SK-MEL-5 (cell line): ENCODE data around the gene CFAP61. TPM values are rescaled to one million over a fixed set of nuclear protein-coding genes. Genes with fewer than 3 reads are reported as not detected.
A peak's percentile ranks its signal among the peaks of the same experiment; 100 is the strongest.

ENCODE experiments used
- DNase-seq: peaks from one replicate; pipeline ENCODE4 v3.0.0-alpha.2; 2016; ENCODE audit warnings: low read depth, low spot score
- in situ Hi-C: cut with HindIII; loops from 2 replicates; pipeline ENCODE4 v1.10.0; 2016; ENCODE audit warnings: low sequenced_read_pairs, high pct_unique_total_duplicates, low pct_unique_long_range_greater_than_20kb
- total RNA-seq: library from RNA; depleted of rRNA; stranded (reverse); fragments of >200 nt; shearing (Covaris generic); gene quantifications from 2 replicates; pipeline ENCODE4 v1.2.3, GENCODE V29; 2014

The CFAP61 gene
- total RNA-seq, 1 experiment from 2014 or later = 39.3 TPM

DNA sequence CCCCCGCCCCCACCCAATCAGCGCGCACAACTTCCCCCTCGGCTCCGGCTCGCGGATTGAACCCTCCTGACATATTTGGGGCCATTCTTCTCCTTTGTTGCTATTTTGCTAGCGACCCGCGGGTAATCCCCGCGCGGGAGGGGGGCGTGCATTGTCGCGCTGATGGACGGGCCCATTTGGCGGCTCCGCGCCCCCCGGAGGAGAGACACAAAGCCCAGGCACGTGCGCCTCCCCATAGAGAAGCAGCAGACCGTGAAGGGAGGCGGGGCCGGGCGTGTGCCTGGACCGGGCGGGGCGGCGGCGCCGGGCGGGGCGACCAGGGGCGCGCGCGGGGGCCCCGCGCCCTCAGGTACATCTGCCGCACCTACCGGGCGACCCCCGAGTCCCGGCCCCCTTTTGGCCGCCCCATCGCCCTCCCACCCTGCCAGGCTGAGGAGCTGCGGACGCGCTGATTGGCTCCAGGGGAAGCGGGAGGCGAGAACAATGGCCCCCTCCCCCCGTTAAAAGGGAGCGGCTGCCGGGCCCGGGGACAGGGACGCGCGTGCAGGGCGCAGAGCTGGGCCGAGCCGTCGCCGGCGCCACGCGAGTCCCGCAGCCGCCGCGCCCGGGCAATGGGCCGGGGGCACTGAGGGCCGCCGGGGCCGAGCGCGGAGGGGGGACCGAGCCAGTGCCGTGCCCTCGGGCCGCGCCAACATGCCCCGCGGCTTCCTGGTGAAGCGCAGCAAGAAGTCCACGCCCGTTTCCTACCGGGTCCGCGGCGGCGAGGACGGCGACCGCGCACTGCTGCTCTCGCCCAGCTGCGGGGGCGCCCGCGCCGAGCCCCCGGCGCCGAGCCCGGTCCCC is 315.5 kb downstream of the CFAP61 start, which contains the start of gene INSM1:
INSM1 (plus strand) TSS at position 530 of the 843 bp plus-strand sequence; CDS start at position 694, 164 bp downstream.
- DNase-seq = no peak
- in situ Hi-C loops = no loop called here

DNA sequence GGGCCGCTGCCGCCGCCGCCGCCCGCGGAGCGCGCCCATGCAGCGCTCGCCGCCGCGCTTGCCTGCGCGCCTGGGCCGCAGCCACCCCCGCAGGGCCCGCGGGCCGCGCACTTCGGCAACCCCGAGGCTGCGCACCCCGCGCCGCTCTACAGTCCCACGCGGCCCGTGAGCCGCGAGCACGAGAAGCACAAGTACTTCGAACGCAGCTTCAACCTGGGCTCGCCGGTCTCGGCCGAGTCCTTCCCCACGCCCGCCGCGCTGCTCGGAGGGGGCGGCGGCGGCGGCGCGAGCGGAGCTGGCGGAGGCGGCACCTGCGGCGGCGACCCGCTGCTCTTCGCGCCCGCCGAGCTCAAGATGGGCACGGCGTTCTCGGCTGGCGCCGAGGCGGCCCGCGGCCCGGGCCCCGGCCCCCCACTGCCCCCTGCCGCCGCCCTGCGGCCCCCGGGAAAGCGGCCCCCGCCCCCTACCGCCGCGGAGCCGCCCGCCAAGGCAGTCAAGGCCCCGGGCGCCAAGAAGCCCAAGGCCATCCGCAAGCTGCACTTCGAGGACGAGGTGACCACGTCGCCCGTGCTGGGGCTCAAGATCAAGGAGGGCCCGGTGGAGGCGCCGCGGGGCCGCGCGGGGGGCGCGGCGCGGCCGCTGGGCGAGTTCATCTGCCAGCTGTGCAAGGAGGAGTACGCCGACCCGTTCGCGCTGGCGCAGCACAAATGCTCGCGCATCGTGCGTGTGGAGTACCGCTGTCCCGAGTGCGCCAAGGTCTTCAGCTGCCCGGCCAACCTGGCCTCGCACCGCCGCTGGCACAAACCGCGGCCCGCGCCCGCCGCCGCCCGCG is 316.3 kb downstream of the CFAP61 start:
- DNase-seq = no peak
- in situ Hi-C loops = no loop called here

DNA sequence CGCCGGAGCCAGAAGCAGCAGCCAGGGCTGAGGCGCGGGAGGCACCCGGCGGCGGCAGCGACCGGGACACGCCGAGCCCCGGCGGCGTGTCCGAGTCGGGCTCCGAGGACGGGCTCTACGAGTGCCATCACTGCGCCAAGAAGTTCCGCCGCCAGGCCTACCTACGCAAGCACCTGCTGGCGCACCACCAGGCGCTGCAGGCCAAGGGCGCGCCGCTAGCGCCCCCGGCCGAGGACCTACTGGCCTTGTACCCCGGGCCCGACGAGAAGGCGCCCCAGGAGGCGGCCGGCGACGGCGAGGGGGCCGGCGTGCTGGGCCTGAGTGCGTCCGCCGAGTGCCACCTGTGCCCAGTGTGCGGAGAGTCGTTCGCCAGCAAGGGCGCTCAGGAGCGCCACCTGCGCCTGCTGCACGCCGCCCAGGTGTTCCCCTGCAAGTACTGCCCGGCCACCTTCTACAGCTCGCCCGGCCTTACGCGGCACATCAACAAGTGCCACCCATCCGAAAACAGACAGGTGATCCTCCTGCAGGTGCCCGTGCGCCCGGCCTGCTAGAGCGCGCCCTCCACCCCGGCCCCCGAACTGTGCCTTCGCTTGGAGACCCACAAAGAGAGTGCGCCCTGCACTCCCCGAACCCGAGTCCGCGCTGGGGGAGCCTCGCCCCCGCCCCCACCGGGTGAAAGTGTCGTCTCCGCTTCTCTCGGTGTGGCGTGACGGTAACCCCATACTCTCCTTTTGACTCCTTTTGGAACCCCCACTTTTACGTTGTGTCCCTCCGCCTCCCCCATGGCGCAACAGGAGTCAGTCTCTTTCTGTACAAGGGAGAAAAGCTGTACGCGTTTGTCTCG is 317.1 kb downstream of the CFAP61 start:
- no peak for DNase-seq
- in situ Hi-C loops = no loop called here

DNA sequence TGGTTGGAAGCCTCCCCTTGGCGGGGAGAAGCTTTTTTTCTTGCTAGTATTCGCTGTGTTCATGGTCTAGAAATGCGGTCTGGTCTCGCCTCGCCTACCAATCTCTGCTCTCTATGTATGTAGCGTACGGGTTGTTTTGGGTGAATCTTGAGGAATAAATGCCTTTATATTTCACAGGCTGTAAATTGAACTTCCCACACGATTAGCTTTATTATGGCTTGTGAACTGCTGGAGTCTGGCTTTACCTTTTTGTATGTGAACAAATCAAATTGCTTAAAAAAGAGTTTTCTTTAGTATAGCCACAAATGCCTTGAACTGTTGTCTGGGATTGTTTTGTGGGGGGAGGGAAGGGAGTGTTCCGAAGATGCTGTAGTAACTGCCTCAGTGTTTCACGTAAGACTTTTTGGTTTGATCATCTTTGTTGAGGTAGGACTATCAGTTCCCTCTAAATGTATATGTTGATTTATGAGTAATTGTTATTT is 317.8 kb downstream of the CFAP61 start:
- in situ Hi-C loops = no loop called here
- DNase-seq = no peak

DNA sequence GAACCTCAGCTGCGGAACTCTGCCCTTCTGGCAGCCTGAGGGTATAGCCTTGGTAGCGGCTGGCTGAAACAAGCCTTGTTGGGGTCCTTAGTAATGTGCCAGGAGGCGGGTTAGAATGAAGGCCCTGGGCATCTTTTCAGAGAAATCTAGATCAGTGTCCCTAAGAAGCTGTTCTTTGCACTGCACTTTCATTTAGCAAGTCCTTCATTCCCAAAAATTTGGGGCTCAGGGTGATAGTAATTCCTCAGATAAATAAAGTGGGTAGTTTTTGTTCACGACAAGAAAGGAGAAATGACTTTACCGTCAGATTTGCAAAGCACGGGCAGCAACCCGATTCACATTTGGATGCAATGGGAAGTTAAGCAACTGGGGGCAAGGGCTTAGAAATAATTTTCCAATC is 318.8 kb downstream of the CFAP61 start:
- DNase-seq = no peak
- in situ Hi-C loops = no loop called here

DNA sequence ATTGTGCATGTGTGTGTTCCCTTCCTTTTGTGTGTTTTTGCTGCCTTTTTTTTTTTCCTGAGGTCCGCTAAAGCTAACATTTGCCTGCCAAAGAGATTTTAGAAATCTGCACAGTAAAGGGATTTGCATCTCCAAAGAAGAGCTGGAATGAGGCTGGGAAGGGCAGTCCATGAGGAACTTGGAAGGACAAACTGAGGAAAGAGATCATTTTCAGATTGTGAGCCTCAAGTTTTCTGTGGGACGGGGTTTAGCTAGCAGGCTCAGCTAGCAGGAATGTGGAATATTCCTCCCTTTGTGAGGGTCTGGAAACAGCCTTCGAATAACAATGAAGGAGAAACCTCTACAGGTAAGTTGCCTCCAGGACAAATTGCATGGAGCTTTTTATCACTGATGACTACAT is 319.3 kb downstream of the CFAP61 start:
- in situ Hi-C loops = no loop called here
- DNase-seq = no peak

DNA sequence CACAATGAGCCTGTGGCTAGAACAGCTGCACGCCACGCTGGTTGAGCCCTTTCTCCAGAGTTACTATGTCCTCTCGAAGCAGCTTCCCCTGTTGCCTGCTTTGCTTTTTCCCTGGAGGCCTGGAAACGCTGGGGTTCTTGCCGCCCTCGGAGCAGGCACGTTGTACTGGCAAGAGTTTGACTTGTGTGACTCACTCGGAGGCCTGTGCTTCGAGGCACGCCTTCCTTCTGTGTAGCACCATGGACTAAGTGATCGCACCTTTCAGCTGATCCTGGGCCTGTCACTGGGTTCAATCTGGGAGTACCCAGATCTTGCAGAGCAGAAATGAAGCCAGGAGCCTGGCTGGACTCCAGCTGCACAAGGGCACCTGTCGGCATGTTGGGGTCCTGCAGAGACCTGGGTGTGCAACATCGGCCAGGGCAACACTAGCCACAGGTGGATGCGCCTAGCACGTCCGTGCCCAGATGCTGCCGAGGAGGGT is 320.8 kb downstream of the CFAP61 start:
- DNase-seq = no peak
- in situ Hi-C loops = no loop called here

DNA sequence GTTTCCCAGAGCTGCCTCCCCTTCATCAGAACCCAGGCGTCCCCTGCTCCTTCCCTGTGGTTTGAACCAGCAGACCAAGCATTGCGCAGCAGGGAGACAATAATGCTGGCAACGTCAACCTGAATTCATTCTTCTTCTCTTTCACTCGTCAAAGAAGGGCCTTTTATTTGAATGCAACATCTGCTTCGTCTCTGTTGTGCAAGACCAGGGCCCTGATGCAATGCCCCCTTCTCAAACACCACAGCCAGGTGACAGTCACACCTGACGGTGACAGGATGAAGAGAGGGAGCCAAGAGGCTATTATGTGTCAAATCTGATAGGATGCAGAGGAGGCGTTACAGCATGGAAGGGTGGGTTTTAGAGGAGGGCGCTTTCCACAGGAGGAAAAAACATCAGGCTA is 323.5 kb downstream of the CFAP61 start:
- DNase-seq = no peak
- in situ Hi-C loops = no loop called here

DNA sequence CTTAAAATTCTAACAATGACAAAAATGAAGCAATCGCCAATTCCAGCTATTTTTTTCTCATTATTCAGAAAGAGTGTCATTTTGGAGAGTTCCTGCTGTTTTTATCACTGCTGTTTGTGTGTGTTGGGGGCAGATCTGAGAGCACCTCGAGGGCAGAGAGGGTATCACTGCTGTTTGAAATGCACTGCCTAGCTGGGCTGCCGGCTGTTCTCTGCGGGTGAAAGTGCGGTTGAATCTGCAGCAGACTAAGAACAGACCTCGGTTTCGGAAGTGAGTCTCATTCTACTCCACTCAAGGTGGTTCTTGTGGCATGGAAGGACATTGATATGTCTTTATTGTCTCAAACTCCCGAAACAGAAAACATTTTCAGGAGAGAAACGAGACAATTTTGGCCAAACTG is 333.9 kb downstream of the CFAP61 start:
- in situ Hi-C loops = no loop called here
- DNase-seq = no peak

DNA sequence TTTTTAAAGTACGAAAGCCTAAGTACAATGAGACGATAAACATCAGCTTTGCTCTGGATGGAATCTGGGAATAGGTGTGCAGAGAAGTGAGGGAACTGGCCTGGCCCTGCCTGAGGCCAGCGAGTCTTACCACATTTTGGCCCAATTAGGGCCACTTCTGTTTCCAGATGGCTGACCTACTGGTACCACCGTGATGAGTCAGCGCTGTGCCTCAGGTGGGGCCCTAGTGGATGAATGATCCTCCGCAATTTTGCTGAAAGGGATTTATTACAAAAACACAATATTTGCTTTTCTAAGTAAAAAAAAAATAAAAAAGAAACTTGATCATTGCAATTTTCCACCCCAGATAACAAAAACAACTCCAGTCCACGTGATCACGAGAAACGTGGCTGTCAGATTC is 338.1 kb downstream of the CFAP61 start:
- no peak for DNase-seq
- in situ Hi-C loops = no loop called here

DNA sequence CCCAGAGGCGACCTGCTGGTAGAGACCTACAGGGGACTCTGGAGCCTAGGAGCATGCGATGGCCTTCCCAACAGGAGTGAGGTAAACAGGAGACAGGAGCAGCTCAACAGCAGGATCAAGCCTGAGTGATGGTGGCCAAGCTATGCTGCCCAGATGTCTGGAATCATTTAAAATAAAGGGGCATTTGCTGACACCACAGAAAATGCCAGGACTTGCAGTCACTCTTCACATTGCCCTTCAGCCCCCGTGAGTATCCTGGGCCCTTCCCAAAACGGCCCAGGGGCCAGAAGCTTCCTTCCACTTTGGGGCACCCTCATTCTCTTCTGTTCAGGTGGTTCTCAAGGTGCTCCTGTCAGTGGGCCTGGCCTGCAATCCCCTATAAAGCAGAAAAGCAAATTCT is 338.8 kb downstream of the CFAP61 start:
- in situ Hi-C loops = no loop called here
- no peak for DNase-seq

DNA sequence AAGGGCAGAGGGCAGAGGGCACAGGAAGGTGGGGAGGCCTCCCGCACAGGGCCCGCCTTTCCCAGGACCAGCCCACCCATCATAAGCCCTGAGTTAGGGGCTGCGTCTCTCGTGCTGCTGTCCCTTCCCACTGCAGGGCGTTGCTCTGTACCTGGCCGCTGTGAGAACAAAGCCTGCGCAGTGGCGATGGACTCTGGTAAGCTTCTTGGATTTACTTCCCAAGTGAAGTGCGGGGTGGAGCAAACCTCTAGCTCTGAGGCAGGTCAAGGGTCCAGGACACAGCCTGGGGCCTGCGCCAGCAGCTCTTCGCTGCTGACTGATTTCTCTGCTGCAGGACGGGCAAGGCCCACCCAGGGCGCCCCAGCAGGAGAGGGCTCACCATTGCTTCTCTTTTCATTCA is 339.4 kb downstream of the CFAP61 start:
- in situ Hi-C loops = no loop called here
- no peak for DNase-seq

DNA sequence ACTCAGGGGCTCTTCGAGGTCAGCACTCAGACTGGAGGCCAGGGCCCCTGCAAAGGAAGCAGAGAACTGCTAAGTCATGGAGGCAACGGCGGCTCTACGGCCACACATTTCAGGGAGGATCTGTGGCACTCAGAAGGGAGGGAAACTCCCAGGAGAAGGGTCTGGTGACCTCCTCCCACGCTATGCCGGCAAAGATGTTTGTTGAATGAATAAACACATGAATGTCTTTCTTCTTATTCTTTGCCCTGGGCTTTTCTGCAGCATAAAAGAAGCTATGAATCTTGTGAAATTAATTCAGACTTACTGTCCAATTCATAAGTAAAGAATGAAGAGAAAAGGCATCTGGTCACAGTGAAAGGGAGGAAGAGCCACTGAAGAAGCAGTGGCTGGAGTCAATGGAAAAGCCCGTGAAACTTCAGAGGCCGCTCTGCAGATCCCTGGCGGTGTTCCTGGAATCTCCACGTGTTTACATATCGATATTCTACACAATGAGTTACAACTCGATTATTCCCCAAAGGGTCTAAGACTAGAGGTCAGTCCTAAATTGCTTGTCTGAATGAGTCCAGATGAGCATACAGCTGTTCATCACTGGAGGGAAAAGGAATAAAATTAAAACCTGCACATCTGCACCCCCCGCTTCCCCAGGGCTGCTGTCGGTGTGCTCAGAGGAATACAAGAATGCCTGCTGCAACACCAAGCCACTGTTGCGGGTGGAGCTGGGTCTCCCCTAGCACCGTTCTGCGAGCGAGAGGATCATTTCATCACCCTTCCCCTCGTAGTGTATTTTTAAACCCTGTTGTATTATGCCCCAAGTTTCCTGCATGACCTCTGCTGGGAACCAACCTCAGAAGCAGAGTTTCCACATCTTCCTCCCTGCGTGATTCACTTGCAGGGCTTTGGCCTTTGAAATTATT is 341.1 kb downstream of the CFAP61 start:
- in situ Hi-C loops = no loop called here
- DNase-seq = peak; percentile 59

DNA sequence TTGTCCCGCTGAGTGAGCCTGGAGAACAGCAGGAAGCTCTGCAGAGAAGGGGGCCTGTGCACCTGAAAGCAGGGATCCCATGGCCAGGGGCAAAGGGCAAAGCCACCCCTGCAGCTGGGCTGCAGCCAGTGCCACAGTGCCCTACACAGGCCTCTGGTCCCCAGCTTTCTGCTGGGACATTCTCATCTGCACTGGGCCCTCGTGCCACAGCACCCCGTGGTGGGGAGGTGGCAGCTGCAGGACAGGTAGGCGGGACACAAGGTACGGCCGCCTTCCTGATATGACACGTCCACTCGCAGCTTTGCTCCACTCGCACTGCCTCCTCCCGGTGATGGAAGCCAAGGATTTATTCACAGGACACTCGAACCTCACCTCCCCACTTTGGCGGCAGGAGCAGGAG is 342.8 kb downstream of the CFAP61 start:
- no peak for DNase-seq
- in situ Hi-C loops = no loop called here

DNA sequence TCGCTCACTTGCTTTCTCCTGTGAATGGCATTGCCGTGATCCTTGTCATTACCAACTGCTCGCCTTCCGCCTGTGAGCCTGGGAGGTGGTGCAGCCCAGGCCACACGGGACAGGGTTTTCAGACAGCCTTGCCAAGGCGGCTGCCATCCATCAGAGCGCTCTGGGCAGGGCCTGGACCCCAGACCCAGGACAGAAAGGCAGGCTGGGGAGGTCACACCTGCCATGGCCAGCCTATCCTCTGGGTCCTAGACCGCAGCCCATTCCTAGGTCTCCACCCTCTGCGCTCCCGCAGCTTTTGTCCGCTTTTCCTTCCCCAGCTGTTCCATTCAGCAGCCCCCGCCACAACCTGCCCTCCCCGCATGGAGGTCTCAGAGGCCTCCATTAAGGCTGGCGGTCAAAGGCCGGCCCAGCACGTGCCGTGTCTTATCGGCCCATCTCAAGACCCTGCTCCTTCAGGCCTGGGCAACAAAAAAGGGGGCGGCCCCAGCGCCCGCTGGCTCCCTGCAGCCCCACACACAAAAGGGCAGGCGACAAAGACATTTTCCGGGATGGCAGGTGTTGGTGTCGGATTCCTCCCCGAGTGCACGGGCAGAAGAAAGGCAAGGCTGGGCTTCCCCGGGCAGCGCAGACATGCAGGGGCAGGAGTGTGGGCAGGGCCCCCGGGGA is 343.7 kb downstream of the CFAP61 start:
- no peak for DNase-seq
- in situ Hi-C loops = no loop called here

DNA sequence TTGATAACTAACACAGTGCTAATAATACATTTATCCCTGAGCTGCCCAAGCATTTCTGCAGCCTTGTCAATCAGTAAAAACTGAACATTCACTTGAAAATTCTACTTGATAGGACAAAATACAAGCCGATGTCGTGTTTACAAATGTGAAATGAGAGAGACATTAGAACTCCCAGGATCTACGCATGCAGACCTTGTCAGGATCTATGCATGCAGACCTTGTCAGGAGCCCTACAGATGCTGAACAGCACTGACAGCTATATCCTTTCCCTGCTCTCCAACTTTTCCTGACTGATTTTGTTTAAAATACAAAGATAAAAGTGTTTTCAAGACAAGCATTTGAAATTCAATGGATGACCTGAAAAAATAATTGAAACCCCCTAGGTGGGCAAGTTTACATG is 344.5 kb downstream of the CFAP61 start:
- in situ Hi-C loops = no loop called here
- DNase-seq = no peak
